Measurements from ENCODE around the gene VWA5B2.

Gene VWA5B2

DNA sequence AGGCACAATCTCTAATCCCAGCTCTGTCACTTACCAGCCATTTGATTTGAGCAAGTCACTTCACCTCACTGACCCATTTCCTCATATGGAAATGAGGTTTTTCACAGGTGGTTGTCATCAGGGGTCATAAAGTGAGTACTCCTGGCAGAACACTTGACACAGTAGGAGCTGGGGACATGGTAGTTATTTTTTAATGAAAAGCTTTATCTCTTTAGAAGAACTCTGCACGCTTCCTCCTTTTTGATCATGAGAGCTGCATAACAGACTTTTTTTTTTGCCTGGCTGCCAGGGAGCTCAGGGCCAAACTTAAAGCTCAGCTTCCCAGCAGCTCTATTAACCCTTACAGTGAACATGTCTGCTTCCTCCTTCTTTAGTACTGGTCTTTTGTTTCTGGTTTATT lies 8.4 kb downstream of the VWA5B2 start:
- Histone ChIP-seq H3K4me1 (ENCODE audit: low read length) (no peaks in the 10 kb centered on the region), H3K27ac (ENCODE audit: low read length) (no peak overlapping the region), H3K36me3 (replicated peaks; ENCODE audit: low read depth, low read length) (peaks cover 8% of the 10 kb centered on the region), H3K9me3 (ENCODE audit: insufficient read depth, low read length) (no peaks in the 10 kb centered on the region), H4K20me1 (ENCODE audit: insufficient read depth, low read length) (no peaks in the 10 kb centered on the region), H3K27me3 (ENCODE audit: low read depth, low read length) (no peaks in the 10 kb centered on the region), H3K9ac (ENCODE audit: low read length) (no peak overlapping the region), H3K4me2 (ENCODE audit: low read length) (no peak overlapping the region), H3K4me3 (ENCODE audit: low read length) (no peak overlapping the region), H2AFZ (ENCODE audit: low read depth, low read length) (no peak overlapping the region), H3K79me2 (ENCODE audit: low read length) (no peaks in the 10 kb centered on the region)
- no peak for TF ChIP-seq EZH2phosphoT487 (IDR thresholded peaks at IDR 0.05; ENCODE audit: low read depth)
- TF ChIP-seq, protein P1, sequence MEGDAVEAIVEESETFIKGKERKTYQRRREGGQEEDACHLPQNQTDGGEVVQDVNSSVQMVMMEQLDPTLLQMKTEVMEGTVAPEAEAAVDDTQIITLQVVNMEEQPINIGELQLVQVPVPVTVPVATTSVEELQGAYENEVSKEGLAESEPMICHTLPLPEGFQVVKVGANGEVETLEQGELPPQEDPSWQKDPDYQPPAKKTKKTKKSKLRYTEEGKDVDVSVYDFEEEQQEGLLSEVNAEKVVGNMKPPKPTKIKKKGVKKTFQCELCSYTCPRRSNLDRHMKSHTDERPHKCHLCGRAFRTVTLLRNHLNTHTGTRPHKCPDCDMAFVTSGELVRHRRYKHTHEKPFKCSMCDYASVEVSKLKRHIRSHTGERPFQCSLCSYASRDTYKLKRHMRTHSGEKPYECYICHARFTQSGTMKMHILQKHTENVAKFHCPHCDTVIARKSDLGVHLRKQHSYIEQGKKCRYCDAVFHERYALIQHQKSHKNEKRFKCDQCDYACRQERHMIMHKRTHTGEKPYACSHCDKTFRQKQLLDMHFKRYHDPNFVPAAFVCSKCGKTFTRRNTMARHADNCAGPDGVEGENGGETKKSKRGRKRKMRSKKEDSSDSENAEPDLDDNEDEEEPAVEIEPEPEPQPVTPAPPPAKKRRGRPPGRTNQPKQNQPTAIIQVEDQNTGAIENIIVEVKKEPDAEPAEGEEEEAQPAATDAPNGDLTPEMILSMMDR (IDR thresholded peaks at IDR 0.05; ENCODE audit: low read depth, low read length) = no peak

- no peaks in the 10 kb centered on the region for H3K79me2 ChIP-seq (ENCODE audit: low read length)
- H3K36me3 ChIP-seq (replicated peaks; ENCODE audit: low read depth, low read length) = peaks cover 10% of the 10 kb centered on the region
- no peak overlapping the region for H2AFZ ChIP-seq (ENCODE audit: low read depth, low read length)
- no peaks in the 10 kb centered on the region for H3K4me1 ChIP-seq (ENCODE audit: low read length)
- no peak overlapping the region for H3K9ac ChIP-seq (ENCODE audit: low read length)
- H3K4me3 ChIP-seq (ENCODE audit: low read length) = no peak overlapping the region
- H4K20me1 ChIP-seq (ENCODE audit: insufficient read depth, low read length) = no peaks in the 10 kb centered on the region
- H3K27me3 ChIP-seq (ENCODE audit: low read depth, low read length) = no peaks in the 10 kb centered on the region
- no peak overlapping the region for H3K27ac ChIP-seq (ENCODE audit: low read length)
- TF ChIP-seq, protein P1 (IDR thresholded peaks at IDR 0.05; ENCODE audit: low read depth, low read length) = no peak
- TF ChIP-seq EZH2phosphoT487 (IDR thresholded peaks at IDR 0.05; ENCODE audit: low read depth) = no peak
- no peaks in the 10 kb centered on the region for H3K9me3 ChIP-seq (ENCODE audit: insufficient read depth, low read length)
- no peak overlapping the region for H3K4me2 ChIP-seq (ENCODE audit: low read length)
These were observed 8.9 kb downstream of the VWA5B2 start for GRCh38 chr3:184238246-184238818.

DNA sequence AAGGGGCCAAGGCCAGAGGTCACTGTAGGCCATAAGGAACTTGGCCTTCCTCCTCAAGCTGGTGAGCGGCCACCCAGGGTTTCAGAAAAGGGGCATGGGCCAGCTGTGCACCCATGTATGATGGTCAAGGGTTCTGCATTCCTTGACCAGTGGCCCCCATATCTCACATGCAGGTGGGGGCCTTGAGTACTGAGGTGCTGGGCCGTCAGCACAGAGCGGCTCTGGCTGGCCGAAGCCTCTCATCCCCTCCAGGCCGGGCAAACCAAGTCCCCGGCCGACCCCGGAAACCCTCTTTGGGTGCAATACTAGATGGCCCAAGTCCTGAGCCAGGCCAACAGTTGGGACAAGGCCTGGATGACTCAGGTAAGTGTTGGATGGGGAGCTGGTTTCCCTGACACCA lies 9.8 kb downstream of the VWA5B2 start:
- Histone ChIP-seq H2AFZ (ENCODE audit: low read depth, low read length) (no peak overlapping the region), H3K79me2 (ENCODE audit: low read length) (no peaks in the 10 kb centered on the region), H3K27me3 (ENCODE audit: low read depth, low read length) (no peaks in the 10 kb centered on the region), H3K27ac (ENCODE audit: low read length) (no peak overlapping the region), H3K36me3 (replicated peaks; ENCODE audit: low read depth, low read length) (peaks cover 14% of the 10 kb centered on the region), H3K4me2 (ENCODE audit: low read length) (no peak overlapping the region), H3K9ac (ENCODE audit: low read length) (no peak overlapping the region), H4K20me1 (ENCODE audit: insufficient read depth, low read length) (no peaks in the 10 kb centered on the region), H3K4me1 (ENCODE audit: low read length) (no peaks in the 10 kb centered on the region), H3K9me3 (ENCODE audit: insufficient read depth, low read length) (no peaks in the 10 kb centered on the region), H3K4me3 (ENCODE audit: low read length) (no peak overlapping the region)
- TF ChIP-seq, protein P1 (IDR thresholded peaks at IDR 0.05; ENCODE audit: low read depth, low read length) = no peak
- TF ChIP-seq EZH2phosphoT487 (IDR thresholded peaks at IDR 0.05; ENCODE audit: low read depth) = no peak

- TF ChIP-seq, protein P1 (IDR thresholded peaks at IDR 0.05; ENCODE audit: low read depth, low read length) = no peak
- no peak for TF ChIP-seq EZH2phosphoT487 (IDR thresholded peaks at IDR 0.05; ENCODE audit: low read depth)
- Histone ChIP-seq H3K9me3 (ENCODE audit: insufficient read depth, low read length) (no peaks in the 10 kb centered on the region), H3K4me1 (ENCODE audit: low read length) (no peaks in the 10 kb centered on the region), H4K20me1 (ENCODE audit: insufficient read depth, low read length) (no peaks in the 10 kb centered on the region), H3K9ac (ENCODE audit: low read length) (no peak overlapping the region), H3K36me3 (replicated peaks; ENCODE audit: low read depth, low read length) (peaks cover 16% of the 10 kb centered on the region), H3K4me2 (ENCODE audit: low read length) (no peak overlapping the region), H3K79me2 (ENCODE audit: low read length) (no peaks in the 10 kb centered on the region), H3K4me3 (ENCODE audit: low read length) (no peak overlapping the region), H3K27ac (ENCODE audit: low read length) (no peak overlapping the region), H3K27me3 (ENCODE audit: low read depth, low read length) (no peaks in the 10 kb centered on the region), H2AFZ (ENCODE audit: low read depth, low read length) (no peak overlapping the region)
These were observed 10.3 kb downstream of the VWA5B2 start for GRCh38 chr3:184239708-184240107.
